HEK293T (cell line): ENCODE data around the gene ILKAP.

Source experiments
- ARNT ChIP-seq: fragments of 450-650 bp; IDR thresholded peaks from 2 replicates; pipeline ENCODE4 v1.6.1; 2017; ENCODE audit warnings: mild to moderate bottlenecking
- FOXK2 ChIP-seq: fragments of 450-650 bp; IDR thresholded peaks from 2 replicates; pipeline ENCODE4 v1.6.1; 2016; ENCODE audit warnings: mild to moderate bottlenecking
- HDGF ChIP-seq: fragments of 450-650 bp; IDR thresholded peaks from 2 replicates; pipeline ENCODE4 v1.6.1; 2017; ENCODE audit warnings: antibody characterized with exemption, borderline replicate concordance
- L3MBTL2 ChIP-seq: fragments of 450-650 bp; conservative IDR thresholded peaks from 2 replicates; pipeline ENCODE4 v1.6.1; 2016; ENCODE audit warnings: mild to moderate bottlenecking
- SP1 ChIP-seq: fragments of 450-650 bp; IDR thresholded peaks from 2 replicates; pipeline ENCODE4 v1.6.1; 2017
- SUZ12 ChIP-seq: fragments of 450-650 bp; IDR thresholded peaks from 2 replicates; pipeline ENCODE4 v1.6.1; 2016; ENCODE audit warnings: mild to moderate bottlenecking

GRCh38 chr2:238146884-238147544 lies 56.5 kb downstream of the ILKAP start:
- TF ChIP-seq HDGF (no peak), FOXK2 (no peak), ARNT (no peak), SP1 (no peak), L3MBTL2 (no peak), SUZ12 (no peak)
